DMS153 treated with DMSO at 0.1 percent for 48 hours (cell line): ENCODE results near the gene HLA-DQB1.
A peak's percentile ranks its signal among the peaks of the same experiment; 100 is the strongest.
"Not testable (repeated sequence)": the region's sequence is repeated elsewhere in the genome, so short reads cannot be mapped to it uniquely, and the experiment has no call there.

Experiments
- DNase-seq: peaks from one replicate; lab custom pipeline; 2025; ENCODE audit not compliant: unreplicated experiment; lab: John Stamatoyannopoulos, UW

Gene HLA-DQB1

GRCh38 chr6:32662836-32663235 is 3.6 kb downstream of the HLA-DQB1 start:
- no peak for DNase-seq

- DNase-seq: no peak
Measured at GRCh38 chr6:32662099-32662498, 4.4 kb downstream of the HLA-DQB1 start.

GRCh38 chr6:32659856-32660595 is 6.4 kb downstream of the HLA-DQB1 start:
- peak; percentile 12 for DNase-seq

- no peak for DNase-seq
Measured at GRCh38 chr6:32658268-32658897, 8.1 kb downstream of the HLA-DQB1 start.

GRCh38 chr6:32657819-32658218 is 8.6 kb downstream of the HLA-DQB1 start:
- not testable (repeated sequence) for DNase-seq

- DNase-seq: not testable (repeated sequence)
Measured at GRCh38 chr6:32657329-32657728, 9.1 kb downstream of the HLA-DQB1 start.

GRCh38 chr6:32655203-32655710 is 11.2 kb downstream of the HLA-DQB1 start:
- DNase-seq: no peak

GRCh38 chr6:32645047-32645703 is 21.3 kb downstream of the HLA-DQB1 start:
- DNase-seq: no peak

GRCh38 chr6:32643904-32644303 is 22.6 kb downstream of the HLA-DQB1 start:
- DNase-seq: no peak

GRCh38 chr6:32642720-32643106 is 23.7 kb downstream of the HLA-DQB1 start:
- no peak for DNase-seq

- not testable (repeated sequence) for DNase-seq
Measured at GRCh38 chr6:32641785-32642719, 24.4 kb downstream of the HLA-DQB1 start.

GRCh38 chr6:32641122-32641521 is 25.3 kb downstream of the HLA-DQB1 start:
- no peak for DNase-seq

- no peak for DNase-seq
Measured at GRCh38 chr6:32639440-32640394, 26.7 kb downstream of the HLA-DQB1 start.

- no peak for DNase-seq
Measured at GRCh38 chr6:32638532-32639219, 27.8 kb downstream of the HLA-DQB1 start.

- DNase-seq: no peak
Measured at GRCh38 chr6:32637883-32638282, 28.6 kb downstream of the HLA-DQB1 start.

GRCh38 chr6:32637219-32637880 is 29.1 kb downstream of the HLA-DQB1 start, which contains the start of gene HLA-DQA1:
Gene HLA-DQA1, plus strand, starts transcription at chr6:32637406. Its CDS starts 53 bp downstream, at chr6:32637459.
- no peak for DNase-seq

- no peak for DNase-seq
Measured at GRCh38 chr6:32635526-32636123, 30.8 kb downstream of the HLA-DQB1 start.

GRCh38 chr6:32629793-32630192 is 36.7 kb downstream of the HLA-DQB1 start:
- not testable (repeated sequence) for DNase-seq
